Stimulated activated naive CD8-positive, alpha-beta T cell treated with anti-CD3 and anti-CD28 coated beads, Interleukin-15, amount 100 ng/mL, for 72 hours (primary cell): ENCODE data around the gene GSN.
A peak's percentile ranks its signal among the peaks of the same experiment; 100 is the strongest.

Source experiments
- ATAC-seq: fragments of 150-1000 bp; cut with Tn5 transposase; 2 replicates; pipeline ENCODE4 v1.10.0; 2021; ENCODE audit warnings: mild to moderate bottlenecking, moderate library complexity
- DNase-seq, 2 donors: peaks; one replicate each; pipeline ENCODE4 v3.0.0; 2021 to 2022
- H3K27ac Mint-ChIP-seq, 2 donors: one replicate each; pipeline ENCODE4 v1.8.0; 2022; ENCODE audit warnings: mild to moderate bottlenecking in 2 of 2, mixed read lengths in 2 of 2, moderate library complexity in 2 of 2
- H3K27me3 Mint-ChIP-seq: one replicate; pipeline ENCODE4 v1.8.0; 2022; ENCODE audit warnings: mixed read lengths
- H3K4me1 Mint-ChIP-seq: one replicate; pipeline ENCODE4 v1.8.0; 2022; ENCODE audit warnings: mild to moderate bottlenecking, mixed read lengths
- H3K4me3 Mint-ChIP-seq, 2 donors: one replicate each; pipeline ENCODE4 v1.8.0; 2022; ENCODE audit warnings: mild to moderate bottlenecking in 2 of 2, mixed read lengths in 2 of 2, moderate library complexity in 1 of 2
- H3K9me3 Mint-ChIP-seq, 2 donors: one replicate each; pipeline ENCODE4 v1.8.0; 2022; ENCODE audit warnings: mixed read lengths in 2 of 2

GSN gene

GRCh38 chr9:121277518-121278295, 9.7 kb downstream of the GSN start:
- Mint-ChIP-seq H3K4me3 (no peak overlapping the region), H3K9me3 (no peaks in the 10 kb centered on the region), H3K27ac (no peak overlapping the region), H3K4me1 (peaks cover 13% of the 10 kb centered on the region), H3K27me3 (no peaks in the 10 kb centered on the region)
- ATAC-seq (no peak), DNase-seq (no peak)

GRCh38 chr9:121278477-121279261, 10.7 kb downstream of the GSN start:
- H3K27me3 Mint-ChIP-seq, result no peaks in the 10 kb centered on the region
- DNase-seq (peak; percentile 19 to 39), ATAC-seq (peak; percentile 84)
- no peaks in the 10 kb centered on the region for H3K9me3 Mint-ChIP-seq
- no peak overlapping the region for H3K27ac Mint-ChIP-seq
- H3K4me1 Mint-ChIP-seq, result peaks cover 13% of the 10 kb centered on the region
- H3K4me3 Mint-ChIP-seq, result no peak overlapping the region

GRCh38 chr9:121279776-121280388, 11.9 kb downstream of the GSN start:
- H3K4me1 Mint-ChIP-seq, result peaks cover 13% of the 10 kb centered on the region
- ATAC-seq, result no peak

GRCh38 chr9:121280715-121281613, 13.0 kb downstream of the GSN start:
- DNase-seq (no peak), ATAC-seq (no peak)
- Mint-ChIP-seq H3K4me3 (no peak overlapping the region), H3K4me1 (peaks cover 13% of the 10 kb centered on the region), H3K27ac (no peak overlapping the region), H3K9me3 (no peaks in the 10 kb centered on the region), H3K27me3 (no peaks in the 10 kb centered on the region)

More at GRCh38 chr9:121279776-121280388, 11.9 kb downstream of the GSN start:
- H3K27ac Mint-ChIP-seq, result no peak overlapping the region
- DNase-seq, result no peak
- H3K27me3 Mint-ChIP-seq, result no peaks in the 10 kb centered on the region
- no peaks in the 10 kb centered on the region for H3K9me3 Mint-ChIP-seq
- H3K4me3 Mint-ChIP-seq, result no peak overlapping the region

- no peaks in the 10 kb centered on the region for H3K27me3 Mint-ChIP-seq
- no peaks in the 10 kb centered on the region for H3K9me3 Mint-ChIP-seq
- ATAC-seq (no peak), DNase-seq (no peak)
- no peak overlapping the region for H3K4me3 Mint-ChIP-seq
- H3K4me1 Mint-ChIP-seq, result peaks cover 21% of the 10 kb centered on the region
- no peak overlapping the region for H3K27ac Mint-ChIP-seq
These were observed 13.8 kb downstream of the GSN start for GRCh38 chr9:121281614-121282276.

- no peak overlapping the region for H3K27ac Mint-ChIP-seq
- ATAC-seq, result no peak
- H3K4me1 Mint-ChIP-seq, result peaks cover 28% of the 10 kb centered on the region
- no peak for DNase-seq
- H3K9me3 Mint-ChIP-seq, result no peaks in the 10 kb centered on the region
- H3K4me3 Mint-ChIP-seq, result no peak overlapping the region
- H3K27me3 Mint-ChIP-seq, result no peaks in the 10 kb centered on the region
These were observed 14.5 kb downstream of the GSN start for GRCh38 chr9:121282277-121283079.

- Mint-ChIP-seq H3K4me1 (peaks cover 34% of the 10 kb centered on the region), H3K4me3 (no peak overlapping the region), H3K27ac (peak overlapping the region in 1 of 2 donors; percentile 54), H3K27me3 (no peaks in the 10 kb centered on the region), H3K9me3 (no peaks in the 10 kb centered on the region)
- DNase-seq, result no peak
- no peak for ATAC-seq
These were observed 15.1 kb downstream of the GSN start for GRCh38 chr9:121283080-121283398.

- Mint-ChIP-seq H3K4me3 (no peak overlapping the region), H3K27ac (peak overlapping the region; percentile 35 to 75), H3K4me1 (peaks cover 32% of the 10 kb centered on the region), H3K27me3 (no peaks in the 10 kb centered on the region), H3K9me3 (no peaks in the 10 kb centered on the region)
- no peak for DNase-seq
- no peak for ATAC-seq
These were observed 16.1 kb downstream of the GSN start for GRCh38 chr9:121283856-121284732.

GRCh38 chr9:121284733-121285451, 16.9 kb downstream of the GSN start:
- ATAC-seq, result no peak
- DNase-seq, result no peak
- H3K4me3 Mint-ChIP-seq, result no peak overlapping the region
- no peak overlapping the region for H3K27ac Mint-ChIP-seq
- no peaks in the 10 kb centered on the region for H3K27me3 Mint-ChIP-seq
- no peaks in the 10 kb centered on the region for H3K9me3 Mint-ChIP-seq
- H3K4me1 Mint-ChIP-seq, result peaks cover 31% of the 10 kb centered on the region

- H3K4me1 Mint-ChIP-seq, result peaks cover 31% of the 10 kb centered on the region
- H3K4me3 Mint-ChIP-seq, result no peak overlapping the region
- no peaks in the 10 kb centered on the region for H3K27me3 Mint-ChIP-seq
- H3K27ac Mint-ChIP-seq, result peak overlapping the region; percentile 16 to 37
- DNase-seq (no peak), ATAC-seq (no peak)
- H3K9me3 Mint-ChIP-seq, result no peaks in the 10 kb centered on the region
These were observed 18.1 kb downstream of the GSN start for GRCh38 chr9:121285835-121286687.

GRCh38 chr9:121286688-121286972, 18.7 kb downstream of the GSN start:
- Mint-ChIP-seq H3K27me3 (no peaks in the 10 kb centered on the region), H3K9me3 (no peaks in the 10 kb centered on the region), H3K27ac (peak overlapping the region in 1 of 2 donors; percentile 16), H3K4me1 (peaks cover 29% of the 10 kb centered on the region), H3K4me3 (no peak overlapping the region)
- ATAC-seq (no peak), DNase-seq (no peak)

GRCh38 chr9:121286973-121287741, 19.2 kb downstream of the GSN start:
- ATAC-seq (no peak), DNase-seq (no peak)
- Mint-ChIP-seq H3K27ac (no peak overlapping the region), H3K9me3 (no peaks in the 10 kb centered on the region), H3K4me3 (no peak overlapping the region), H3K4me1 (peaks cover 25% of the 10 kb centered on the region), H3K27me3 (no peaks in the 10 kb centered on the region)
